Posterior vena cava (tissue), 2 donors: ENCODE results near the gene MLNR. TPM values are rescaled to one million over a fixed set of nuclear protein-coding genes. Genes with fewer than 3 reads are reported as not detected.

Experiments
- DNase-seq: peaks from one replicate; pipeline ENCODE4 v3.0.0-alpha.2; 2020; ENCODE audit warnings: low spot score
- intact Hi-C, 2 donors: fragments of 100-400 bp; cut with DNase I; formaldehyde crosslinking; loops; one replicate each; pipeline versions ENCODE4 v1.14.1 to v1.14.2; 2022 to 2023
- long read RNA-seq, 2 donors: library from polyadenylated mRNA; unstranded; transcript quantifications; one replicate each; pipeline ENCODE4 v2.0.0, GENCODE V29; 2020 to 2021
- total RNA-seq, 2 donors: library from RNA; stranded (reverse); fragmentation: NEBNext Ultra II Directional; extraction: Animal tissue kit (Norgen Biotek cat#: 25700); gene quantifications; one replicate each; pipeline ENCODE4 v1.2.1, GENCODE V29; 2021
- donor health status: DM: yes; HTN: yes; CAD: no.
- donor health status: DM: yes; HTN: yes; CAD: no.

The MLNR gene, protein sequence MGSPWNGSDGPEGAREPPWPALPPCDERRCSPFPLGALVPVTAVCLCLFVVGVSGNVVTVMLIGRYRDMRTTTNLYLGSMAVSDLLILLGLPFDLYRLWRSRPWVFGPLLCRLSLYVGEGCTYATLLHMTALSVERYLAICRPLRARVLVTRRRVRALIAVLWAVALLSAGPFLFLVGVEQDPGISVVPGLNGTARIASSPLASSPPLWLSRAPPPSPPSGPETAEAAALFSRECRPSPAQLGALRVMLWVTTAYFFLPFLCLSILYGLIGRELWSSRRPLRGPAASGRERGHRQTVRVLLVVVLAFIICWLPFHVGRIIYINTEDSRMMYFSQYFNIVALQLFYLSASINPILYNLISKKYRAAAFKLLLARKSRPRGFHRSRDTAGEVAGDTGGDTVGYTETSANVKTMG
- total RNA-seq: not detected
- long read RNA-seq, donor 1: 0 reads
- long read RNA-seq, donor 2: 0 reads

DNA sequence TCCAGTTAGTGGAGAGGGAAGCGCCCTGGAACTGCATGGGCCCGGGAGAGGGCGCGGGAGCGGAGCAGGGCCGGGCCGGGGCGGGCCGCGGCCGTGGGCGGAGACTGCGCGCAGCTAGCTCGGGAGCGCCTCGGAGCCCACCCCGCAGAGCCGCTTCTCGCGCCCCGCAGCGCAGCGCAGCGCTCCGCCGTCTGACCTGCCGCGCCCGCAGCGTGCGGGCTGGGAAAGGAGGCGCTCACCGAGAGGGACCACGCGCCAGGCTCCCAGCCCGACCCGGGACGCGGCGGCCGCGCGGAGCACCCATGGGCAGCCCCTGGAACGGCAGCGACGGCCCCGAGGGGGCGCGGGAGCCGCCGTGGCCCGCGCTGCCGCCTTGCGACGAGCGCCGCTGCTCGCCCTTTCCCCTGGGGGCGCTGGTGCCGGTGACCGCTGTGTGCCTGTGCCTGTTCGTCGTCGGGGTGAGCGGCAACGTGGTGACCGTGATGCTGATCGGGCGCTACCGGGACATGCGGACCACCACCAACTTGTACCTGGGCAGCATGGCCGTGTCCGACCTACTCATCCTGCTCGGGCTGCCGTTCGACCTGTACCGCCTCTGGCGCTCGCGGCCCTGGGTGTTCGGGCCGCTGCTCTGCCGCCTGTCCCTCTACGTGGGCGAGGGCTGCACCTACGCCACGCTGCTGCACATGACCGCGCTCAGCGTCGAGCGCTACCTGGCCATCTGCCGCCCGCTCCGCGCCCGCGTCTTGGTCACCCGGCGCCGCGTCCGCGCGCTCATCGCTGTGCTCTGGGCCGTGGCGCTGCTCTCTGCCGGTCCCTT lies at the start of gene MLNR:
Gene MLNR, plus strand, starts transcription at position 303 of the 820 bp plus-strand sequence. Its CDS starts 0 bp downstream, at position 303.
- intact Hi-C loops: no loop called here
- peak; percentile 84 for DNase-seq

DNA sequence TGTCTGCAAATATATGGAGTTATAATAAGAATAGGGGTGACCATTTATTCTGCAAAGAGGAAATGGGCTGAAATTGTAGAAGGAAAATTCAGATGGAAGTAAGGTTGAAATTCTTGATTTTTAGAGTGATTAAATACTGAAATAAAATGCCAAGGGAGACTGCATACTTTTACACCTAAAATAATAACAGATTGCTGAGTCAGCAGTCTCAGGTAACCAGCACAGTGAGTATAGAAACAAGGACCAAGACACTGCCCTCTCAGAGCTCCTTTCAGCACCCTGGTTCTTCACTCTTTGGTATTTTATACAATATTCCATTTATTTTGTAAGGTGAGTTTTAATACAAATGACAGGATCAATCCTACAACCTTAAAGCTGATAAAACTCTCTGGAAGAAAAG lies 48.8 kb upstream of the MLNR start:
- DNase-seq: no peak
- intact Hi-C loops: no loop called here

DNA sequence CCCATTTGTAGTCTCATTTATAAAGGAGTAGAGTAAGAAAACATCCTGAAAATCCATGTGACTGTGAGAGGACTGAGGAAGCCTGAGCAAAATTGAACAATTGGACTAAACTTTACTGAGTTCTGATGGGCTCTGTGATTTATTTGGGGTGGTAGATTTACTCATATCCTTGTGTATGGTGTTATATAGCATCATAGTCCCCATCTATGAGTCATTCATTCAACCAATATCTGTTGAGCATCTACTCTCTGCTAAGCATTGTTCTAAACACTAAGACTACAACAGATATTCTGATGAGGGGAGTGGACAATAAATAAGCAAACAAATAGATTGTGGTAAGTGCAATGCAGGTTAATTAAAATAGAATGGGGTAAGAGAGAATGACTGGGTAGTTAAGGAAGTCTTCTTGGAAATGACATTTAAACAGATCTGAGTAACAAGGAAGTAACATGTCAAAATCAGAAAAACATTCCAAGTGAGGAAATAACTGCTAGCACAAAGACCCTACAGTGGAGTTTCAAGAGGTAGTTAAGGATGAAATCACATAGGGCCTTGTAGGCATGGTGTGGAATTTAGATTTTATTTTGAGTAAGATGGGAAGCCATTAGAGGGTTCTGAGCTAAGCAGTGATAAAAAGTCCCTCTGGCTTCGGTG lies 36.3 kb upstream of the MLNR start:
- intact Hi-C loops: no loop called here
- no peak for DNase-seq

DNA sequence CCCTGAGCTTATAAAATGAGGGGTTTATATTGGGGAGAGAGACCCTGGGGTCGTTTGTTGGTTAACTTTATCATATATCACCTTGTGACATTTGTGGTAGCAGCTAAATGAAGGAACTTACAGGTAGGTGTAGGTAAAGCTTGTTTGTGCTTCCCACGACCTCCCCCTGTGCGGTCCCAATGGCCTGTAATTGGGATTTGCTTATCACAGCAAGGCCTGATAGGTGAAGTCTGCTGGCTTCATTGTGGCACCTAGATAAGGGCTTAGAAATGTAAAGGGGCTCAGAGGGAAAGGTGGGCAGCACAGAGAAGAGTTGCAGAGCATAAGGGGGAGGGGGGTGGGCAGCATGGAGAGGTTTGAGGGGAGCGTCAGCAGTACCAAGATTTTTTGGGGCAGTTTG lies 35.5 kb upstream of the MLNR start:
- DNase-seq: no peak
- intact Hi-C loops: no loop called here

DNA sequence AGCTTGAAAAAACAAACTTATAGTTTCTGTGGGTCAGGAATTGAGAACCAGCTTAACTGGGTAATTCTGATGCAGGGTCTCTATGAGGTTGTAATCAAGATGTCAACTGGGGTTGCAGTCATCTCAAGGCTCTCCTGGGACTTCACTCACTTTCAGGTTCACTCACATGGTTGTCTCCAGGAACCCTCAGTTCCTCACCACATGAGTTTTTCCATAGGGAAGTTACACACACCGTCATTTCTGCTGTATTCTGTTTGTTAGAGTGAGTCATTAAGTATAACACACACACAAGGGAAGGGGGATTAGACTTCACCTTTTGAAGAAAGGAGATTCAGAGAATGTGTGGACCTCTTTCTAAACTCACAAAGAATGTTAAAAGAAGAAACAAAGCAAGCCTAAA lies 34.9 kb upstream of the MLNR start:
- intact Hi-C loops: no loop called here

DNA sequence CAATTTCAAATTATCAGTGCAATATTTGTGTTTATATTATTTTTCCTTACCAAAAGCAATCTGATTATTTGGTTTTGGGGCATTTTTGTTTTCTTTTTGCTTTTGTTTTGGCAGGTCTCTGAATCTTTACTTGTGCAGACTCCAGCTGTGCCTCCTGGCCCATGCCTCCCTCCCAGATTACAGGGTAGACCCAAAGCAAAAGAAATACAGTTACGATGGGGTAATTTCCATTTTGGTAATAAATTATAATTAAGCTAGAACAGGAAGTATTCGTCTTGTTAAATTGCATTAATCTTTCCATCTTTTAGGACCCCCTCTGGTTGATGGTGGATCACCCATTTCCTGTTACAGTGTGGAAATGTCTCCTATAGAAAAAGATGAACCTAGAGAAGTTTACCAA lies 29.2 kb upstream of the MLNR start:
- intact Hi-C loops: no loop called here
- no peak for DNase-seq

More for the DNA sequence above, 34.9 kb upstream of the MLNR start:
- DNase-seq: no peak

DNA sequence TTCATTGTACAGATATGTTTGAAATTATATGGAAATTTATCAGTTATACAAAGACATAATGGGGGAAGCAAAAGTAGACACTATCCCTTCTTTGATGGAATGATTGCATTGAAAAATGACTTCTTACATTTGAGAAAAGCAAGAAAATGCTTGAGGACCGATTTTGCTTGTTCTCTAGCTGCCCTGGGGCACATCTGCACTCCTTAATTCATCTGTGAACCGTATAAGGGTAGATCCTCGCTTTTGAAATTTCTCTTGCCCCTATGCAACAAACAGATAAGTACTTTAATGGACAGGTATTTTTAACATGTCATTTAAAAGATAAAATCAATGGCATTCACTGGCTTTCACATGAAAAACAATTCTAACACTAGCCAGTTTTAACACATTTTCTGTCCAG lies 13.5 kb upstream of the MLNR start:
- no peak for DNase-seq
- intact Hi-C loops: no loop called here

DNA sequence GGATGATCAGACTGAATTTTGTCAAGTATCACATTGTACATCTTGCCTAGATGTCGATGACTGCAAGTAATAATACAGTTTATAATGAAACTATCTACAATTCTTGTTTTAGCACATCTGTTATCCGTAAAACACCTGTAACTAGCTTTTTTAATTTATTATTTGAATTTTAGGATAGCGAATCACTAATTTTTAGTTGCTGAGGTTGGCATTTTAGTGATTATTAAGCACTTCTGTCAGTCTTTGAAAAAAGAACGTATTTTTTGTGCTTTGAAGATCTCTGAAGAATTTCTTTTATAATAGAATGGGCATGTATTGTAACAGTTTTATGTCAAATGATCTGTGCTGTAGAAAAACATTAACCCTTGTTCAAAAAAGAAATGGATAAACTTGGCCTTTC lies 11.5 kb upstream of the MLNR start:
- no peak for DNase-seq
- intact Hi-C loops: no loop called here

DNA sequence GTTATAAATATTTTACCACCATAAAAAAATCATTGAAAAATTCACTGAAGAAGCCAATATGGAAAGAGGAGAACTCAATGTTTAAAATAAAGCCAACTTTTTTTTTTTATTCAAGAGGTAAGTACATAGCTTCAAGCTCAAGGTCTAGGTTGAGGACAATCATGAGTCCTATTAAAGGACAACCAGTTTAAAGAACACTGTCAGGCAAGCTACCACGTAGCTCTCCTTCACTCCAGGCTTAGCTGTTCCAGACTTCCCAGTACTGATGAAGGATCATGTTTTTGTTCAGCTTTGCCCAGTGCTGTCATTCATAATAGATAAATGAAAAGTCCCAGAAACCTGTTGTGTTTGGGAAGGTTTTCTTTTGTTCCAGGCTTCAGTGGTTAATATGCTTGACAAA lies 10.0 kb upstream of the MLNR start:
- no peak for DNase-seq
- intact Hi-C loops: no loop called here

DNA sequence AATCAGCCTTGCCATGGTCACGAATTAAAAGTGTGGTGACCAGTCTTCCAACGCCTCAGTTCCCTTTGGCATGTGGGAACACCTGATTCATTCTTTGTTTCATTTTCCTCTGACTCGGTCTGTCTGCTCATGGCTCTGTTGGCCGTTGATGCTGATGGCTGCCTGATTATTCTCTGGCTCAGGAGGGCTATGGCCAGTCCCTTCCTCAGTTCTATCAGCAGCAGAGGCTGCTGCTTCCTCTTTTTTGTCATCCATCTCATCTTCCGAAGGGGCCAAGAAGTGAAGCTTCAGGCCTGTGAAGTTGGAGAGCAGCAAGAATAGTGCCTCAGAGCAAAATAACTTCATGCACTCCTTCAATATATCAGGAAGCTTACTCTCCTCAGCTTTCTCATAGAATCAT lies 9.5 kb upstream of the MLNR start:
- DNase-seq: no peak
- intact Hi-C loops: no loop called here

DNA sequence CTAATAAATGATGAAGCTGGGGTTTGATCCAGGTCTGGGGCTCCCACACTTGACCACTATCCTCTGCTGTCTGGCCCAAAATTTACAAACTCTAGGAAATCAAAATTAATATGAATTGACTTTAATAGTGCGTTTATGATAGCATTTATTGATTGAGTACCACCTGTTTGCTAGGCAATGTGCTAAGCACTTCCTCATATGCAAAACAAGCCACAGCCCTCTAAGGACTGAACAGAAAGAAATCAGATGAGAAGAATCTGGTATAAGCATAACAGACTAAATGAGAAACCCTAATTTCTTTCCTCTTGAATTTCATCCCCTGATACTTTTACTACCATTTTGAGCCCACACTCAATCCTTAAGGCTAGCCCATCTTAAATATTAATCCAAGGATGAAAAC lies 6.6 kb upstream of the MLNR start:
- no peak for DNase-seq
- intact Hi-C loops: loop anchor here in 1 of 2 donors (1.0 kb wide), 1 partner anchor 30 kb away; no protein-coding TSS in a partner anchor

DNA sequence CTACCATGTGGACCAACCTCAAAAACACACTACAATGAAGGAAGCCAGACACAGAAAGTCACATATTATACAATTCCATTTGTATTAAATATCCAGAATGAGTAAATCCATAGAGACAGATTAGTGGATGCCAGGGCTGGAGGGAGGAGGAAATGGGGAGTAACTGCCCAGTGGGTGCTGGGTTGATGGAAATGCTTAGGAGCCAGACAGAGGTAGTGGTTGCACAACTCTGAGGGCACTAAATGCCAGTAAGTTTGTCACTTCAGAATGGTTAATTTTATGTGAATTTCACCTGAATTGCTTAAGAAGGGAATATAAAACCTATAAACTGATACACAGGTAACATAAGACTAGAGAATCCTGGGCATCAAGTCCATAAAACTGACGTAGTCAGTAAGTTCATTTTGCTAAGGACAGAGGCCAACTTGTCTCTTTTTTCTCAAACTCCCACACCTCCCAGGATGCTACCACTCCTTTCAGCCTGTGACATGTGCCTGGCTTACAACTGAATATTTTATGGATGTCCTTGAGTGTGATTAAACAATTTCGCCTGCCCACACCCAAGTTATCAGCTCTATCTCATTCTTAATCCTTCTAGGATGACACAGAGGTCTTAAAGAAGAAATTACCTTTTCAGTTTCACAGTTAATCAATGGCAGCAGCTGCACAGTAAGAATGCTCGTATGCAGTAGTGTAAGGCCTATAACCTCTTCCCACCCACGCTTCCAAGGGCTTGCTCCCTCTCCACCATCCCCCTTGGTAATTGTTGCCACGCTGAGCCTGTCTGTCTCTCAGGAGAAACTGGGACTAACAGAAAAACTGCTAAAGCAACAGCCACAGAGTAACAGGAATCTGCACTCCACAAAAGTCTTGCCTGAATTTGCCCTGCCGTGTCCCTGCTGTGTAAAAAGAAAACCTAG lies 5.9 kb upstream of the MLNR start:
- no peak for DNase-seq
- intact Hi-C loops: loop anchor here in 1 of 2 donors (1.0 kb wide), 1 partner anchor 29 kb away; no protein-coding TSS in a partner anchor

DNA sequence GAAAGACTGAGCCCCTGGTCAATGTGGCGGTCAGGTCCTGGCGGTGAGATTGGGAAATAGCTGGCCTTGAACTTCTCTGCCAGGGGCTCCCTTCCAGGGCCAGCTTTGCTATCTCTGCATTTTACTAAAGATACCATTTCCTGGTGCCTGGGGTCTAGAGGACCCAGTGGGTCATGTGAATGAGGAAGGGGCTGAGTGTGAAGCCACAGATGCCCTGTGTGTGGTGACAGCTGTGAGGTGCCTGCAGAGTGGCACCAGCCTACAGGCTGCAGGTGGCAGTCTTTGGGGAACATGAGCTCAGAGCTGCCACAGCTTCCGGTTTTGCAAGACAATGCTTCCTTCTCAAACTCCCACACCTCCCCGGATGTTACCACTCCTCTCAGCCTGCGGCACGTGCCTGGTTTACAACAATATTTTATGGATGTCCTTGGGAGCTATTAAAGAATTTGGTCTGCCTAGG lies 5.2 kb upstream of the MLNR start:
- intact Hi-C loops: no loop called here
- DNase-seq: no peak

DNA sequence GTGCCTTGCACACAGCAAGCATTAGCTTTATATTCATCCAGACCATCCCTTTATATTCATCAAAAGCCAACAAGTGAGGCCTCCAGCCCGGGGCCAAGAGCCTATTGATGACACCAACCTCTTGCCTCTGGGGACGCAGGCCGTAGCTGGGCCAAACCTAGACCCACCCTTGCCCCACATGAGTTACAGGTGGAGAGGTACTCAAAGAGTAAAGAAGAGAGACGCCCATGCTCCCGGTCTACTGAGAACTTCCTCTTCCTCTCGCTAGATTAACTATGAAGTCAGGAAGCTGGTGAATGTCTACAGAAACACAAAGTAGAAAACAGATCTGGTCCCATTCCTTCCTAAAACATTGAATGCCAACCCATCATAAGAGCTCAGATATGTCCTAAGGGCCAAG lies 3.8 kb upstream of the MLNR start:
- intact Hi-C loops: no loop called here
- DNase-seq: no peak

DNA sequence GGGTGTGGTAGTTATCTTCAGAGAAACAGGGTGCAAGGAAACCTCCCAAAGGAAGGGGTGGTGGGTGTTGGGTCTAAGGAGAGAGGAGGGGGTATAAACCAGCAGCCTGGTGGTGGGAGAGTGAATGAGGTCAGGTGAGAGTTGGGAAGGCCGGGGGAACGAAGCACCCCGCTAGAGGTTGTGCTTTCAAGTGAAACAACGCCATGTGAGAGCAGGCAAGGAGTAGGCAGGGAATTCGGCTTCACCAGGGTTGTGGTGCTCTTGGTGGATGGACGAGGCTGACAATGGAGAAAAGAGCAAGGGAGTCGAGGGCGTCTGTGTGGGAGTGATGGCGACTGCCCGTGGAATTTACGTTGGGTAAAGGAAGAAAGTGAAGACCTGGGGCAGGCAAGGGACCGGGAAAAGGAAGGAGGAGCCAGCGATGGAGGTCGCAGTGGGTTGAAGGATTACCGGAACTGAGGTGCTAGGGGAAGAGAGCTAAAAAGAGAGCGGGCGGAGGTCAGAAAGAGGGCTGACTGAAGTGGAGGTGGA lies 2.1 kb upstream of the MLNR start:
- intact Hi-C loops: no loop called here
- no peak for DNase-seq

DNA sequence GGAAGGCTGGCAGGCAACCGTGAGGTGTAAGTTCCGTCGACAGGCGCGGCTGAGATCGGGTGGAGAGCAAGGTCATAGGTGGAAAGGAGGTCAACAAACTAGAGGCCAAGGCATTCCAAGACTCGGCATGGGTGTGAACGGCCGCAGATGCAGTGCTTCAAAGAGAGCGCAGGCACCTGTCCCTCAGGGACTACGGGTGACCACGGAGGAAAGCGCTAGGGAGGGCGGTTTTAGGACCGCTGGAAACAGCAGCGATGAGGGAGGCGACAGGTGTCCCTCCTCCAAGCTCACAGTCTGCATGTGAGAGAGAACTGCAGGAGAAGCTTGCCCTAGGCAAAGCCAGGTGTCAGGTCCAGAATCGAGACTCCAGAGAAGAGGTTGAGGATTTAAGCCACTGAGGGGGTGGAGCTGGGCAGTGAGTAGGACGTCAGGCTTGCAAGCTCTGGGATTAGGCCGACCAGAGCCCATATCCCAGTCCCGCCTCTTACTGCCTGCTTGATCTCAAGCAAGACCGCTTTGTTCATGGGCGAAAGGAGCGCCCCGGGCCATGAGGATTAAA lies 1.6 kb upstream of the MLNR start:
- DNase-seq: no peak
- intact Hi-C loops: no loop called here

DNA sequence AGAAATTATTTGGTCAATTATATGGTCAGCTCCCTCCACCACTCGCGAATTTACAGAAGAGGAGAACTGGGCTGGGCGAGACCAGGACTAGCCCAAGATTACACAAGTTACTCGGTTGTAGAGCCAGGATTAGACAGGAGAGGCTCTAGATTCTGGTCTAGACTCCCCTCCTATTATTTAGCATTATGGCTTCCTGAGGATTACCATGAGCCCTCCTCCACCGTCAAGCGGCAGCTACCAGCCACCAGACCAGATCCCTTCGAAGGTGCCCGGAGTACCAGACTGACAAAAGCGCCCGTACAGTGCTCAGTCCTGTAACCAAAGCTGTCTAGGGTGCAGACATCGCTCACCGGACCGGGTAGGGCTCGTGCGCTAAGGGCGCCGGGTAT lies 497 bp upstream of the MLNR start:
- intact Hi-C loops: no loop called here

DNA sequence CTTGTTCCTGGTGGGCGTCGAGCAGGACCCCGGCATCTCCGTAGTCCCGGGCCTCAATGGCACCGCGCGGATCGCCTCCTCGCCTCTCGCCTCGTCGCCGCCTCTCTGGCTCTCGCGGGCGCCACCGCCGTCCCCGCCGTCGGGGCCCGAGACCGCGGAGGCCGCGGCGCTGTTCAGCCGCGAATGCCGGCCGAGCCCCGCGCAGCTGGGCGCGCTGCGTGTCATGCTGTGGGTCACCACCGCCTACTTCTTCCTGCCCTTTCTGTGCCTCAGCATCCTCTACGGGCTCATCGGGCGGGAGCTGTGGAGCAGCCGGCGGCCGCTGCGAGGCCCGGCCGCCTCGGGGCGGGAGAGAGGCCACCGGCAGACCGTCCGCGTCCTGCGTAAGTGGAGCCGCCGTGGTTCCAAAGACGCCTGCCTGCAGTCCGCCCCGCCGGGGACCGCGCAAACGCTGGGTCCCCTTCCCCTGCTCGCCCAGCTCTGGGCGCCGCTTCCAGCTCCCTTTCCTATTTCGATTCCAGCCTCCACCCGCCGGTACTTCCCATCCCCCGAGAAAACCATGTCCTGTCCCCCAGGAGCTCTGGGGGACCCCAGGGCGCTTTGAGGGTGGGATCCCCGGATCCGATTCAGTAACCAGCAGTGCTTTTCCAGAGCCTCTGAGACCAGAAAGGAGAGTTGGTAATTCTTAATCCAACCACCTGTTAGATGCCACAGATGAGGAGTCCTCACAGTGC lies 885 bp downstream of the MLNR start:
- intact Hi-C loops: no loop called here
- no peak for DNase-seq

More for the DNA sequence above, 497 bp upstream of the MLNR start:
- no peak for DNase-seq
